Adrenal gland (tissue), 12 donors: ENCODE data around the gene TSFM. TPM values are rescaled to one million over a fixed set of nuclear protein-coding genes. Genes with fewer than 3 reads are reported as not detected.
A peak's percentile ranks its signal among the peaks of the same experiment; 100 is the strongest.

ENCODE experiments used
- DNase-seq, 7 donors: peaks; one replicate each; pipeline ENCODE4 v3.0.0-alpha.2; 2019 to 2020
- H3K27ac ChIP-seq, 5 donors: fragments of 200-600 bp; sonication (generic) in 4 of 5; 1 replicate in 3 of 5; 2 replicates in 2 of 5; pipeline versions ENCODE4 v1.5.1 to v1.8.0; 2016 to 2020; ENCODE audit warnings: mild to moderate bottlenecking in 1 of 5
- H3K27me3 ChIP-seq: fragments of 200-600 bp; 2 replicates; pipeline ENCODE4 v1.8.0; 2021
- H3K36me3 ChIP-seq, 2 donors: fragments of 200-600 bp; replicated peaks in 1 of 2; 1 replicate in 1 of 2; 2 replicates in 1 of 2; pipeline versions ENCODE4 v1.5.1 to v1.8.0; 2018 to 2022
- H3K4me1 ChIP-seq, 2 donors: fragments of 200-600 bp; replicated peaks in 1 of 2; 1 replicate in 1 of 2; 2 replicates in 1 of 2; pipeline versions ENCODE4 v1.5.1 to v1.8.0; 2018 to 2021
- H3K4me3 ChIP-seq, 4 donors: fragments of 200-600 bp; sonication (generic) in 3 of 4; one replicate each; pipeline ENCODE4 v1.5.1; 2016 to 2018
- H3K9me3 ChIP-seq, 3 donors: fragments of 200-600 bp; sonication (generic) in 1 of 3; replicated peaks in 1 of 3; 1 replicate in 2 of 3; 2 replicates in 1 of 3; pipeline versions ENCODE4 v1.5.1 to v1.8.0; 2016 to 2021
- POLR2A ChIP-seq, 2 donors: fragments of 450-650 bp; IDR thresholded peaks; one replicate each; pipeline ENCODE4 v1.6.1; 2017; ENCODE audit warnings: antibody characterized with exemption in 2 of 2, mild to moderate bottlenecking in 2 of 2, moderate library complexity in 1 of 2
- WGBS, 4 donors: extraction: QIAGEN DNeasy Blood & Tissue Kit in 2 of 4; methylation state at CpG; one replicate each; pipeline versions ENCODE4 v1.1.5 to v1.1.7; 2013 to 2017; 5-methylcytosine and 5-hydroxymethylcytosine counted together
- intact Hi-C, 2 donors: fragments of 100-400 bp; cut with DNase I; formaldehyde crosslinking; loops; one replicate each; pipeline versions ENCODE4 v1.14.1 to v1.15.0; 2022 to 2023
- polyA plus RNA-seq, 3 donors: library from polyadenylated mRNA; stranded (reverse); fragments of 200-250 nt in 2 of 3; fragments of 350-450 nt in 1 of 3; fragmentation: Illumina TruSeq in 1 of 3; extraction: RNeasy Lipid Tissue Mini Kit (QIAGEN cat#74804) in 1 of 3; gene quantifications; one replicate each; pipeline ENCODE4 v1.2.3, GENCODE V29; 2013 to 2014
- total RNA-seq, 9 donors: library from RNA; depleted of rRNA in 4 of 9; stranded (reverse); fragments of >200 nt in 4 of 9; fragments of 120-200 nt in 1 of 9; fragmentation: NEBNext Ultra II Directional in 1 of 9; extraction: Animal tissue kit (Norgen Biotek cat#: 25700) in 1 of 9; gene quantifications; one replicate each; pipeline versions ENCODE4 v1.1.0 to v1.2.4, GENCODE V29; 2013 to 2023
- TF ChIP-seq, protein P1 (sequence below), 6 experiments: fragments of 450-650 bp in 4 of 6; fragments of 200-600 bp in 2 of 6; sonication (generic) in 1 of 6; IDR thresholded peaks; 1 replicate in 5 of 6; 2 replicates in 1 of 6; pipeline versions ENCODE4 v1.5.1 to v1.8.0; 2016 to 2021; ENCODE audit warnings: antibody characterized with exemption in 6 of 6, mild to moderate bottlenecking in 2 of 6, moderate library complexity in 1 of 6
- donor health status: healthy with polysubstance abuse.
- donor health status: Bipolar disorder and iron deficiency.
- donor health status: DM: yes; HTN: yes; CAD: no.
- donor health status: DM: no; HTN: no; CAD: no.
- donor health status: DM: no; HTN: no; CAD: no.
- donor health status: DM: yes; HTN: yes; CAD: no.

The TSFM gene
- total and polyA plus RNA-seq, 12 donors = 31.5 to 107 (median 69.5) TPM

DNA sequence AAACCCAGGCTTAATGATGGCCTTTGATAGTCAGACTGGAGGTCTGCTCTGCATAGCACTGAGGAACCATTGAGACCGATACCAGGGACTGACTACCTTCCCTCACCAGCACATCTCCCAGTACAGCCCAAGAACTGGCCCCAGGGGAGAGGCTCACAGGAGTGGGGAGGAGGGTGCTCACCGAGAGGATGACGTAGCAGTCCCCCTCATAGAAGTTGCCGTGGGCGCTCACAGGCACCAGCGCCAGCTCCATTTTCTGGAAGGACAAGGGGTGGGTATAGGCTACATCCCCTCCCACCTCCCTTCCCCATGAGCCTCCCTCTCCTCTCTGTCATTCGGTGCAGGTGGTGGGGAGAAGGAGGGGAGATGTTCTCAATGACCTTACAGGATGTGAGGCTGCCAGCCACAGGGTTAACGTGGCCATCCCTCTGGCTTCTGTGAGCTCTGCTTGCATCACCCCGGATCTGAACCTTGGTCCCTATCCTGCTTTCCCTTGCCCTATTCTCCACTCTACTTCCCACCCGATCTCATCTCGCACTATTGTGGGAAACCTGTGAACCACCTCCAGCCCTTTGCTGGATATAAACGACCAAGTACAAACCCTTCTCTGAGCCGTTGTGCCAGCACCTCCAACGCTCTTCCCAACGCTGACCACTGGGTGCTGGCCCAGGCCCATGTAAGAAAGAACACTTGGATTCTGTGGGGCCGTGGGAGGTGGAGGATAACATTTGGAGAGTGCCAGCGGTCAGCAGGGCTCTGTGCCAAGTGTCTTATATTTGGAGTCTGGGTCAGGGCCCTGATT is 31.6 kb downstream of the TSFM start:
- Histone ChIP-seq H3K36me3 (peaks cover 0 to 46% of the 10 kb centered on the region in 2 donors), H3K27me3 (no peaks in the 10 kb centered on the region), H3K4me1 (peaks cover 12 to 41% of the 10 kb centered on the region in 2 donors), H3K9me3 (no peaks in the 10 kb centered on the region), H3K27ac (peak overlapping the region in 2 of 5 donors; percentile 8 to 46), H3K4me3 (no peak overlapping the region)
- WGBS, 4 donors = 63 to 76% (median 68%) methylated on average over 16 to 17 of the region's 17 CpGs
- DNase-seq = peak in 3 of 7 donors; percentile 50 to 55 (median 51)
- no peak for TF ChIP-seq POLR2A (IDR thresholded peaks at IDR 0.05)
- TF ChIP-seq, protein P1, sequence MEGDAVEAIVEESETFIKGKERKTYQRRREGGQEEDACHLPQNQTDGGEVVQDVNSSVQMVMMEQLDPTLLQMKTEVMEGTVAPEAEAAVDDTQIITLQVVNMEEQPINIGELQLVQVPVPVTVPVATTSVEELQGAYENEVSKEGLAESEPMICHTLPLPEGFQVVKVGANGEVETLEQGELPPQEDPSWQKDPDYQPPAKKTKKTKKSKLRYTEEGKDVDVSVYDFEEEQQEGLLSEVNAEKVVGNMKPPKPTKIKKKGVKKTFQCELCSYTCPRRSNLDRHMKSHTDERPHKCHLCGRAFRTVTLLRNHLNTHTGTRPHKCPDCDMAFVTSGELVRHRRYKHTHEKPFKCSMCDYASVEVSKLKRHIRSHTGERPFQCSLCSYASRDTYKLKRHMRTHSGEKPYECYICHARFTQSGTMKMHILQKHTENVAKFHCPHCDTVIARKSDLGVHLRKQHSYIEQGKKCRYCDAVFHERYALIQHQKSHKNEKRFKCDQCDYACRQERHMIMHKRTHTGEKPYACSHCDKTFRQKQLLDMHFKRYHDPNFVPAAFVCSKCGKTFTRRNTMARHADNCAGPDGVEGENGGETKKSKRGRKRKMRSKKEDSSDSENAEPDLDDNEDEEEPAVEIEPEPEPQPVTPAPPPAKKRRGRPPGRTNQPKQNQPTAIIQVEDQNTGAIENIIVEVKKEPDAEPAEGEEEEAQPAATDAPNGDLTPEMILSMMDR (IDR thresholded peaks at IDR 0.05) = no peak
- intact Hi-C loops = no loop called here

GRCh38 chr12:57815177-57816000 is 32.8 kb downstream of the TSFM start:
- DNase-seq = no peak
- intact Hi-C loops = no loop called here
- WGBS, 4 donors = 69 to 84% (median 82%) methylated on average over 11 to 13 of the region's 13 CpGs
- peaks cover 12 to 41% of the 10 kb centered on the region in 2 donors for H3K4me1 ChIP-seq
- peak in 1 of 2 donors; percentile 5 for TF ChIP-seq POLR2A (IDR thresholded peaks at IDR 0.05)
- TF ChIP-seq, protein P1 (IDR thresholded peaks at IDR 0.05) = no peak
- H3K36me3 ChIP-seq = peaks cover 0 to 46% of the 10 kb centered on the region in 2 donors
- no peak overlapping the region for H3K4me3 ChIP-seq
- H3K9me3 ChIP-seq = no peaks in the 10 kb centered on the region
- no peaks in the 10 kb centered on the region for H3K27me3 ChIP-seq
- peak overlapping the region in 2 of 5 donors; percentile 26 to 30 for H3K27ac ChIP-seq

DNA sequence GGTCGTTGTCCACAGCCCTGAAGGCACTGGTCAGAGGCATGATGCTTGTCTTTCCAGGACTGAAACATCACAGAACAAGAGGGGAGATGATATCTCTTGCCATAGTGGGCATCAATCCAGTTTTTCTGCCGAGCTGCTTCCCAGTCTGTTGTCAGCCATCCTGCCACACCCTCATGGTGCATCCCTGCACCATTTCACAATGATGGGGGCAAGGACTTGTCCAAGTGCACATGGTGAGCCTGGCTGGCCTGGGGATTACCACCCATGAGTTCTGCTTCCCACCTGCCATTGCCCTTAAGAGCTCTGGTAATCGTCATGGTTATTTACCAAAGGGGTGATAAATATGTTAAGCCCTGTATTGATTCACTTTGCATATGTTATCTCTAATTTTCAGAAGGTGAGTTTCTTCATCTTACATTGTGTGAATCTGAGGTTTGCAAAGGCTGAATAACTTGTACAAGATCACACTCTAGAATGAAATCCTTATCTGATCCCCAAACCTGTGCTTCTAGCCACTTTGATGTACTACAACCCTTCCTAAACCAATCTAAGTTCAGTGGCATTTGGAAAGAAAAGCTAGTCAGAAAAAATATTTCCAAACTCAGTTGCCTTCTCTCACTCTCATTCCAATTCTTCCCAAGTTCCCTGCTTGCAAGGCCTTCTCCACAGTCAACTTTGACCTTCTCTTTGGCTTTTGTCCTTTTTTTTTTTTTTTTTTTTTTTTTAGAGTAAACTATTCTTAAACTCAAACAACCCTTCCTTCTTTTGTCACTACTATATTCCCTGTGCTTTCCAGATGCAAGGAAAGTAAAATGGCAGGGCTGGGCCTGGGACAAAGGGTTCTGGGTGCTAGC is 33.6 kb downstream of the TSFM start:
- Histone ChIP-seq H3K36me3 (peaks cover 0 to 46% of the 10 kb centered on the region in 2 donors), H3K4me3 (no peak overlapping the region), H3K4me1 (peaks cover 12 to 41% of the 10 kb centered on the region in 2 donors), H3K27me3 (no peaks in the 10 kb centered on the region), H3K9me3 (no peaks in the 10 kb centered on the region), H3K27ac (peak overlapping the region in 2 of 5 donors; percentile 53 to 70)
- 39 to 56% (median 49%) methylated on average over 2 to 3 of the region's 3 CpGs for WGBS, 4 donors
- no peak for DNase-seq
- intact Hi-C loops = no loop called here
- no peak for TF ChIP-seq POLR2A (IDR thresholded peaks at IDR 0.05)
- TF ChIP-seq, protein P1 (IDR thresholded peaks at IDR 0.05) = no peak
